BLaER1 treated with 17β-estradiol and CSF1 and Interleukin-3, amounts not matched to agents 10 nM and 100 nM (cell line): ENCODE measurements around the gene RTKN.
A peak's percentile ranks its signal among the peaks of the same experiment; 100 is the strongest.

Experiments used
- H3K27ac ChIP-seq, 11 experiments: shearing (Covaris generic); formaldehyde crosslinking; 2 replicates each; pipeline ENCODE4 v1.8.1; 2022
- H3K27me3 ChIP-seq, 11 experiments: shearing (Covaris generic); formaldehyde crosslinking; 2 replicates each; pipeline ENCODE4 v1.8.1; 2022
- H3K36me3 ChIP-seq, 11 experiments: shearing (Covaris generic); formaldehyde crosslinking; 2 replicates each; pipeline ENCODE4 v1.8.1; 2022
- H3K4me1 ChIP-seq, 10 experiments: shearing (Covaris generic); formaldehyde crosslinking; 2 replicates each; pipeline ENCODE4 v1.8.1; 2022
- H3K4me2 ChIP-seq, 11 experiments: shearing (Covaris generic); formaldehyde crosslinking; 2 replicates each; pipeline ENCODE4 v1.8.1; 2022
- H3K4me3 ChIP-seq, 10 experiments: shearing (Covaris generic); formaldehyde crosslinking; 2 replicates each; pipeline ENCODE4 v1.8.1; 2022
- H3K9ac ChIP-seq, 11 experiments: shearing (Covaris generic); formaldehyde crosslinking; 2 replicates each; pipeline ENCODE4 v1.8.1; 2022
- H3K9me3 ChIP-seq, 11 experiments: shearing (Covaris generic); formaldehyde crosslinking; replicated peaks in 1 of 11; 2 replicates each; pipeline ENCODE4 v1.8.1; 2022
- H4K20me1 ChIP-seq, 11 experiments: shearing (Covaris generic); formaldehyde crosslinking; 2 replicates each; pipeline ENCODE4 v1.8.1; 2022
- Cebpa-rat ChIP-seq, 11 experiments: shearing (Covaris generic); IDR thresholded peaks; 2 replicates each; pipeline ENCODE4 v1.8.1; 2022

Gene RTKN

GRCh38 chr2:74430502-74430901, 11.2 kb downstream of the RTKN start:
- no peak overlapping the region for H3K4me2 ChIP-seq
- H3K4me1 ChIP-seq, result peaks cover 0 to 15% (median 0%) of the 10 kb centered on the region in 10 experiments; a peak in 5 of 20 replicates
- H3K9ac ChIP-seq, result 0 out of 22 replicates have a peak overlapping the region, but pooled peaks of 2 of the 11 experiments have one; percentile 10 to 33
- no peak overlapping the region for H3K27ac ChIP-seq
- H3K4me3 ChIP-seq, result no peak overlapping the region
- peaks cover 57 to 73% (median 63%) of the 10 kb centered on the region in 11 experiments for H3K36me3 ChIP-seq
- no peaks in the 10 kb centered on the region for H3K9me3 ChIP-seq
- H3K27me3 ChIP-seq, result no peaks in the 10 kb centered on the region
- peaks cover 0 to 3% (median 0%) of the 10 kb centered on the region in 11 experiments; a peak in 1 of 22 replicates for H4K20me1 ChIP-seq
- TF ChIP-seq Cebpa-rat (IDR thresholded peaks at IDR 0.05), result no peak

- Histone ChIP-seq H3K36me3 (peaks cover 65 to 80% (median 70%) of the 10 kb centered on the region in 11 experiments), H3K4me1 (peaks cover 0 to 15% (median 0%) of the 10 kb centered on the region in 10 experiments; a peak in 4 of 20 replicates), H3K4me2 (no peak overlapping the region), H3K4me3 (no peak overlapping the region), H3K9ac (0 out of 22 replicates have a peak overlapping the region, but pooled peaks of 2 of the 11 experiments have one; percentile 10 to 33), H3K27me3 (no peaks in the 10 kb centered on the region), H3K9me3 (no peaks in the 10 kb centered on the region), H4K20me1 (peaks cover 0 to 3% (median 0%) of the 10 kb centered on the region in 11 experiments; a peak in 1 of 22 replicates), H3K27ac (no peak overlapping the region)
- no peak for TF ChIP-seq Cebpa-rat (IDR thresholded peaks at IDR 0.05)
Observed at GRCh38 chr2:74429487-74430451, 12.0 kb downstream of the RTKN start.

- no peak overlapping the region for H3K9ac ChIP-seq
- no peak overlapping the region for H3K4me3 ChIP-seq
- peaks cover 67 to 89% (median 75%) of the 10 kb centered on the region in 11 experiments for H3K36me3 ChIP-seq
- no peaks in the 10 kb centered on the region for H3K27me3 ChIP-seq
- H4K20me1 ChIP-seq, result peaks cover 0 to 3% (median 0%) of the 10 kb centered on the region in 11 experiments; a peak in 1 of 22 replicates
- no peak overlapping the region for H3K4me2 ChIP-seq
- TF ChIP-seq Cebpa-rat (IDR thresholded peaks at IDR 0.05), result no peak
- no peak overlapping the region for H3K27ac ChIP-seq
- peaks cover 0 to 15% (median 0%) of the 10 kb centered on the region in 10 experiments; a peak in 4 of 20 replicates for H3K4me1 ChIP-seq
- H3K9me3 ChIP-seq, result no peaks in the 10 kb centered on the region
Observed at GRCh38 chr2:74428675-74429074, 13.1 kb downstream of the RTKN start.

- H3K9ac ChIP-seq, result 0 out of 22 replicates have a peak overlapping the region, but pooled peaks of 2 of the 11 experiments have one; percentile 19 to 25
- peak overlapping the region in 1 of 11 experiments; percentile 9; a peak in 1 of 22 replicates for H3K27ac ChIP-seq
- H3K4me1 ChIP-seq, result peaks cover 0 to 18% (median 4%) of the 10 kb centered on the region in 10 experiments; a peak in 14 of 20 replicates
- no peak for TF ChIP-seq Cebpa-rat (IDR thresholded peaks at IDR 0.05)
- no peak overlapping the region for H3K4me2 ChIP-seq
- H3K27me3 ChIP-seq, result no peaks in the 10 kb centered on the region
- H3K9me3 ChIP-seq, result no peaks in the 10 kb centered on the region
- no peak overlapping the region for H3K4me3 ChIP-seq
- peaks cover 67 to 86% (median 75%) of the 10 kb centered on the region in 11 experiments for H3K36me3 ChIP-seq
- H4K20me1 ChIP-seq, result peaks cover 0 to 3% (median 0%) of the 10 kb centered on the region in 11 experiments; a peak in 1 of 22 replicates
Observed at GRCh38 chr2:74427551-74427950, 14.2 kb downstream of the RTKN start.

- H4K20me1 ChIP-seq, result peaks cover 0 to 3% (median 0%) of the 10 kb centered on the region in 11 experiments; a peak in 1 of 22 replicates
- H3K4me2 ChIP-seq, result no peak overlapping the region
- no peak for TF ChIP-seq Cebpa-rat (IDR thresholded peaks at IDR 0.05)
- peaks cover 58 to 74% (median 65%) of the 10 kb centered on the region in 11 experiments for H3K36me3 ChIP-seq
- H3K27ac ChIP-seq, result no peak overlapping the region
- no peak overlapping the region for H3K4me3 ChIP-seq
- 0 out of 22 replicates have a peak overlapping the region, but pooled peaks of 1 of the 11 experiments have one; percentile 7 for H3K9ac ChIP-seq
- peaks cover 4 to 24% (median 11%) of the 10 kb centered on the region in 10 experiments; a peak in 17 of 20 replicates for H3K4me1 ChIP-seq
- H3K9me3 ChIP-seq, result no peaks in the 10 kb centered on the region
- no peaks in the 10 kb centered on the region for H3K27me3 ChIP-seq
Observed at GRCh38 chr2:74426181-74426758, 15.5 kb downstream of the RTKN start.

- no peaks in the 10 kb centered on the region for H3K9me3 ChIP-seq
- H4K20me1 ChIP-seq, result peaks cover 0 to 3% (median 0%) of the 10 kb centered on the region in 11 experiments; a peak in 1 of 22 replicates
- H3K4me3 ChIP-seq, result no peak overlapping the region
- H3K9ac ChIP-seq, result no peak overlapping the region
- peaks cover 51 to 66% (median 59%) of the 10 kb centered on the region in 11 experiments for H3K36me3 ChIP-seq
- H3K27ac ChIP-seq, result no peak overlapping the region
- H3K4me1 ChIP-seq, result peaks cover 10 to 32% (median 18%) of the 10 kb centered on the region in 10 experiments
- peaks cover 0 to 7% (median 4%) of the 10 kb centered on the region in 11 experiments; a peak in 14 of 22 replicates for H3K27me3 ChIP-seq
- TF ChIP-seq Cebpa-rat (IDR thresholded peaks at IDR 0.05), result no peak
- H3K4me2 ChIP-seq, result no peak overlapping the region
Observed at GRCh38 chr2:74425523-74425922, 16.2 kb downstream of the RTKN start.

GRCh38 chr2:74424995-74425406, 16.7 kb downstream of the RTKN start:
- H3K27ac ChIP-seq, result no peak overlapping the region
- peaks cover 0 to 3% (median 0%) of the 10 kb centered on the region in 11 experiments; a peak in 1 of 22 replicates for H4K20me1 ChIP-seq
- peaks cover 0 to 11% (median 10%) of the 10 kb centered on the region in 11 experiments; a peak in 14 of 22 replicates for H3K27me3 ChIP-seq
- peaks cover 15 to 34% (median 23%) of the 10 kb centered on the region in 10 experiments for H3K4me1 ChIP-seq
- H3K4me2 ChIP-seq, result no peak overlapping the region
- no peak for TF ChIP-seq Cebpa-rat (IDR thresholded peaks at IDR 0.05)
- no peaks in the 10 kb centered on the region for H3K9me3 ChIP-seq
- no peak overlapping the region for H3K9ac ChIP-seq
- peaks cover 50 to 61% (median 54%) of the 10 kb centered on the region in 11 experiments for H3K36me3 ChIP-seq
- H3K4me3 ChIP-seq, result no peak overlapping the region

- Histone ChIP-seq H3K9ac (no peak overlapping the region), H3K27ac (no peak overlapping the region)
Observed at GRCh38 chr2:74424139-74424992, 17.4 kb downstream of the RTKN start.

More at GRCh38 chr2:74424139-74424992, 17.4 kb downstream of the RTKN start:
- Histone ChIP-seq H3K4me3 (no peak overlapping the region), H3K36me3 (peaks cover 45 to 55% (median 47%) of the 10 kb centered on the region in 11 experiments), H4K20me1 (peaks cover 0 to 3% (median 0%) of the 10 kb centered on the region in 11 experiments; a peak in 1 of 22 replicates), H3K27me3 (peaks cover 0 to 14% (median 11%) of the 10 kb centered on the region in 11 experiments; a peak in 14 of 22 replicates), H3K4me1 (peaks cover 22 to 37% (median 29%) of the 10 kb centered on the region in 10 experiments), H3K9me3 (no peaks in the 10 kb centered on the region), H3K4me2 (no peak overlapping the region)
- no peak for TF ChIP-seq Cebpa-rat (IDR thresholded peaks at IDR 0.05)
